ENCODE results near the gene SRF.

The SRF gene

GRCh38 chr6:43184268-43184985 lies 13.4 kb downstream of the SRF start:
- DNase-seq: no peak

GRCh38 chr6:43185391-43185985 lies 14.4 kb downstream of the SRF start:
- DNase-seq: no peak

GRCh38 chr6:43186019-43186418 lies 14.9 kb downstream of the SRF start:
- no peak for DNase-seq

GRCh38 chr6:43186706-43187105 lies 15.6 kb downstream of the SRF start:
- DNase-seq: no peak

GRCh38 chr6:43187821-43188220 lies 16.8 kb downstream of the SRF start:
- no peak for DNase-seq

GRCh38 chr6:43188426-43188825 lies 17.4 kb downstream of the SRF start:
- no peak for DNase-seq

- no peak for DNase-seq
Observed at GRCh38 chr6:43189776-43190304, 18.8 kb downstream of the SRF start.

GRCh38 chr6:43192911-43193310 lies 21.8 kb downstream of the SRF start:
- no peak for DNase-seq

GRCh38 chr6:43193929-43194328 lies 22.9 kb downstream of the SRF start:
- no peak for DNase-seq

- no peak for DNase-seq
Observed at GRCh38 chr6:43196337-43196736, 25.3 kb downstream of the SRF start.

- DNase-seq: no peak
Observed at GRCh38 chr6:43199912-43200311, 28.8 kb downstream of the SRF start.

GRCh38 chr6:43200541-43200940 lies 29.5 kb downstream of the SRF start:
- DNase-seq: no peak

GRCh38 chr6:43202451-43202850 lies 31.4 kb downstream of the SRF start:
- no peak for DNase-seq

- DNase-seq: no peak
Observed at GRCh38 chr6:43203029-43203717, 32.1 kb downstream of the SRF start.

- no peak for DNase-seq
Observed at GRCh38 chr6:43203718-43204095, 32.6 kb downstream of the SRF start.

GRCh38 chr6:43204271-43205105 lies 33.4 kb downstream of the SRF start:
- no peak for DNase-seq

GRCh38 chr6:43205849-43206248 lies 34.8 kb downstream of the SRF start:
- DNase-seq: no peak

GRCh38 chr6:43207286-43207685 lies 36.2 kb downstream of the SRF start:
- no peak for DNase-seq

- DNase-seq: no peak
Observed at GRCh38 chr6:43211955-43212354, 40.9 kb downstream of the SRF start.

- no peak for DNase-seq
Observed at GRCh38 chr6:43213431-43213830, 42.4 kb downstream of the SRF start.

GRCh38 chr6:43215066-43215465 lies 44.0 kb downstream of the SRF start:
- DNase-seq: no peak

- no peak for DNase-seq
Observed at GRCh38 chr6:43216200-43216599, 45.1 kb downstream of the SRF start.

- no peak for DNase-seq
Observed at GRCh38 chr6:43217351-43217750, 46.3 kb downstream of the SRF start.
